ENCODE results near the gene UXT. TPM values are rescaled to one million over a fixed set of nuclear protein-coding genes. Genes with fewer than 3 reads are reported as not detected.

UXT gene
- total and polyA plus RNA-seq, 9 of the 15 experiments (the other 6 are each of a cell fraction or from before 2014, with no cell fraction given) = 141 to 300 (median 204) TPM

DNA sequence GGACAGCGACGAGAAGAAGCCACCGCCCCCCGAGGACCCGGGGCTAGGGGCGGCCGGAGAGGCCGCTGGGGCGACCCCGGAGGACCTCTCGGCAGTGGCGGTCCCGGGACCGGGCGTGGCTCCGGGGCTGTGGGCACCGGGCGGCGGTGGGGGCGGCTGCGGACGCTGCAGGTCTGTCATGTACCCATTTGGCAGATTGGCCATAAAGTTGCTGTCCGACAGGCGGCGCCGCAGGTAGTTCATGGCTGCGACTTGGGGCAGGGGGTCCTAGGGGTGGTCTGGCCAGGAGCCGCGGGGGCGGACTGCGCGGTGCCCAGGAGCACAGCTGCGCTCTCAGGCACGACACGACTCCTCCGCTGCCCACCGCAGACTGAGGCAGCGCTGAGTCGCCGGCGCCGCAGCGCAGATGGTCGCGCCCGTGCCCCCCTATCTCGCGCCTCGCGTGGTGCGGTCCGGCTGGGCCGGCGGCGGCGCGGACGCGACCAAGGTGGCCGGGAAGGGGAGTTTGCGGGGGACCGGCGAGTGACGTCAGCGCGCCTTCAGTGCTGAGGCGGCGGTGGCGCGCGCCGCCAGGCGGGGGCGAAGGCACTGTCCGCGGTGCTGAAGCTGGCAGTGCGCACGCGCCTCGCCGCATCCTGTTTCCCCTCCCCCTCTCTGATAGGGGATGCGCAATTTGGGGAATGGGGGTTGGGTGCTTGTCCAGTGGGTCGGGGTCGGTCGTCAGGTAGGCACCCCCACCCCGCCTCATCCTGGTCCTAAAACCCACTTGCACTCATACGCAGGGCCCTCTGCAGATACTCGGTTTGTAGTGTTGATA lies 39.3 kb downstream of the UXT start, which contains the start of gene SYN1 (continued):
- peak; percentile 60; the same call in 1 of the 2 replicates for TF ChIP-seq NR2C2 (CRISPR knock-in tag; IDR thresholded peaks at IDR 0.05)
- peak; percentile 17; the same call in 1 of the 2 replicates for TF ChIP-seq NR2C2 (tag; IDR thresholded peaks at IDR 0.05)
- TF ChIP-seq HDAC3 (IDR thresholded peaks at IDR 0.05; ENCODE audit: borderline replicate concordance, partially characterized antibody) = no peak
- no peak for TF ChIP-seq HMG20A (CRISPR knock-in tag; conservative IDR thresholded peaks at IDR 0.05)
- TF ChIP-seq TEAD1 (CRISPR knock-in tag; IDR thresholded peaks at IDR 0.05) = peak in 1 of 2 experiments; percentile 76; a peak in 2 of 4 replicates
- no peak for TF ChIP-seq POLR2A (conservative IDR thresholded peaks at IDR 0.05)
- no peak for TF ChIP-seq RAD51 (IDR thresholded peaks at IDR 0.05; ENCODE audit: borderline replicate concordance, low read depth)
- TF ChIP-seq RCOR1 (IDR thresholded peaks at IDR 0.05; ENCODE audit: borderline replicate concordance in 1 of 2, low read depth in 2 of 2, low read length in 2 of 2) = peak in 1 of 2 experiments; percentile 68; a peak in 1 of 4 replicates
- no peak for TF ChIP-seq SNAPC5 (CRISPR knock-in tag; IDR thresholded peaks at IDR 0.05)
- no peak for TF ChIP-seq HDAC6 (IDR thresholded peaks at IDR 0.05; ENCODE audit: low read depth, low read length)
- no peak for TF ChIP-seq FOXK1 (CRISPR knock-in tag; IDR thresholded peaks at IDR 0.05; ENCODE audit: borderline replicate concordance)
- no peak for TF ChIP-seq ZMIZ1 (IDR thresholded peaks at IDR 0.05; ENCODE audit: low read depth in 2 of 2, low read length in 2 of 2)
- no peak for TF ChIP-seq FOXM1 (IDR thresholded peaks at IDR 0.05; ENCODE audit: low read depth)
- 0 out of 2 replicates have a peak, but pooled peaks have one; percentile 84 for TF ChIP-seq FOXM1 (CRISPR knock-in tag; IDR thresholded peaks at IDR 0.05; ENCODE audit: low read depth)
- TF ChIP-seq TAF1 (IDR thresholded peaks at IDR 0.05; ENCODE audit: control insufficient read depth, extremely low read depth, insufficient read depth, low read length, severe bottlenecking) = no peak
- TF ChIP-seq, protein P1, sequence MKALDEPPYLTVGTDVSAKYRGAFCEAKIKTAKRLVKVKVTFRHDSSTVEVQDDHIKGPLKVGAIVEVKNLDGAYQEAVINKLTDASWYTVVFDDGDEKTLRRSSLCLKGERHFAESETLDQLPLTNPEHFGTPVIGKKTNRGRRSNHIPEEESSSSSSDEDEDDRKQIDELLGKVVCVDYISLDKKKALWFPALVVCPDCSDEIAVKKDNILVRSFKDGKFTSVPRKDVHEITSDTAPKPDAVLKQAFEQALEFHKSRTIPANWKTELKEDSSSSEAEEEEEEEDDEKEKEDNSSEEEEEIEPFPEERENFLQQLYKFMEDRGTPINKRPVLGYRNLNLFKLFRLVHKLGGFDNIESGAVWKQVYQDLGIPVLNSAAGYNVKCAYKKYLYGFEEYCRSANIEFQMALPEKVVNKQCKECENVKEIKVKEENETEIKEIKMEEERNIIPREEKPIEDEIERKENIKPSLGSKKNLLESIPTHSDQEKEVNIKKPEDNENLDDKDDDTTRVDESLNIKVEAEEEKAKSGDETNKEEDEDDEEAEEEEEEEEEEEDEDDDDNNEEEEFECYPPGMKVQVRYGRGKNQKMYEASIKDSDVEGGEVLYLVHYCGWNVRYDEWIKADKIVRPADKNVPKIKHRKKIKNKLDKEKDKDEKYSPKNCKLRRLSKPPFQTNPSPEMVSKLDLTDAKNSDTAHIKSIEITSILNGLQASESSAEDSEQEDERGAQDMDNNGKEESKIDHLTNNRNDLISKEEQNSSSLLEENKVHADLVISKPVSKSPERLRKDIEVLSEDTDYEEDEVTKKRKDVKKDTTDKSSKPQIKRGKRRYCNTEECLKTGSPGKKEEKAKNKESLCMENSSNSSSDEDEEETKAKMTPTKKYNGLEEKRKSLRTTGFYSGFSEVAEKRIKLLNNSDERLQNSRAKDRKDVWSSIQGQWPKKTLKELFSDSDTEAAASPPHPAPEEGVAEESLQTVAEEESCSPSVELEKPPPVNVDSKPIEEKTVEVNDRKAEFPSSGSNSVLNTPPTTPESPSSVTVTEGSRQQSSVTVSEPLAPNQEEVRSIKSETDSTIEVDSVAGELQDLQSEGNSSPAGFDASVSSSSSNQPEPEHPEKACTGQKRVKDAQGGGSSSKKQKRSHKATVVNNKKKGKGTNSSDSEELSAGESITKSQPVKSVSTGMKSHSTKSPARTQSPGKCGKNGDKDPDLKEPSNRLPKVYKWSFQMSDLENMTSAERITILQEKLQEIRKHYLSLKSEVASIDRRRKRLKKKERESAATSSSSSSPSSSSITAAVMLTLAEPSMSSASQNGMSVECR (CRISPR knock-in tag; IDR thresholded peaks at IDR 0.05) = peak; percentile 94
- TF ChIP-seq ATF3 (IDR thresholded peaks at IDR 0.05) = peak; percentile 83
- TF ChIP-seq ATF3 (CRISPR knock-in tag; conservative IDR thresholded peaks at IDR 0.05) = peak; percentile 96
